RWPE1 (cell line): ENCODE data around the gene OR1E2.
"Not testable (repeated sequence)": the region's sequence is repeated elsewhere in the genome, so short reads cannot be mapped to it uniquely, and the experiment has no call there.

Experiments used
- CTCF ChIA-PET: fragments of 350-600 bp; sonication (Branson Sonifier 250); formaldehyde crosslinking; extraction: SDS; loops from one replicate; lab custom pipeline; 2021; lab: Yijun Ruan, JAX
- POLR2A ChIA-PET: fragments of 400-600 bp; formaldehyde crosslinking; extraction: SDS; loops from one replicate; lab custom pipeline; 2020; ENCODE audit warnings: antibody characterized with exemption; ENCODE audit not compliant: low non-redundant PET; lab: Yijun Ruan, JAX
- DNase-seq: peaks from one replicate; pipeline ENCODE4 v3.0.0; 2012; ENCODE audit warnings: low spot score
- H3K27ac ChIP-seq: fragments of 450-650 bp; 2 replicates; pipeline ENCODE4 v1.5.1; 2017
- TF ChIP-seq, protein P1 (sequence below): fragments of 450-650 bp; conservative IDR thresholded peaks from 2 replicates; pipeline ENCODE4 v1.5.1; 2017; ENCODE audit warnings: low read depth, mild to moderate bottlenecking

OR1E2 gene

GRCh38 chr17:3438368-3438767 is 4.7 kb upstream of the OR1E2 start:
- TF ChIP-seq, protein P1, sequence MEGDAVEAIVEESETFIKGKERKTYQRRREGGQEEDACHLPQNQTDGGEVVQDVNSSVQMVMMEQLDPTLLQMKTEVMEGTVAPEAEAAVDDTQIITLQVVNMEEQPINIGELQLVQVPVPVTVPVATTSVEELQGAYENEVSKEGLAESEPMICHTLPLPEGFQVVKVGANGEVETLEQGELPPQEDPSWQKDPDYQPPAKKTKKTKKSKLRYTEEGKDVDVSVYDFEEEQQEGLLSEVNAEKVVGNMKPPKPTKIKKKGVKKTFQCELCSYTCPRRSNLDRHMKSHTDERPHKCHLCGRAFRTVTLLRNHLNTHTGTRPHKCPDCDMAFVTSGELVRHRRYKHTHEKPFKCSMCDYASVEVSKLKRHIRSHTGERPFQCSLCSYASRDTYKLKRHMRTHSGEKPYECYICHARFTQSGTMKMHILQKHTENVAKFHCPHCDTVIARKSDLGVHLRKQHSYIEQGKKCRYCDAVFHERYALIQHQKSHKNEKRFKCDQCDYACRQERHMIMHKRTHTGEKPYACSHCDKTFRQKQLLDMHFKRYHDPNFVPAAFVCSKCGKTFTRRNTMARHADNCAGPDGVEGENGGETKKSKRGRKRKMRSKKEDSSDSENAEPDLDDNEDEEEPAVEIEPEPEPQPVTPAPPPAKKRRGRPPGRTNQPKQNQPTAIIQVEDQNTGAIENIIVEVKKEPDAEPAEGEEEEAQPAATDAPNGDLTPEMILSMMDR: no peak
- CTCF ChIA-PET: no interaction called here
- H3K27ac ChIP-seq: no peak overlapping the region
- DNase-seq: no peak
- POLR2A ChIA-PET: no interaction called here

- CTCF ChIA-PET, POLR2A ChIA-PET, DNase-seq, H3K27ac ChIP-seq: not testable (repeated sequence)
Observed at GRCh38 chr17:3433215-3433614, 426 bp downstream of the OR1E2 start.

DNA sequence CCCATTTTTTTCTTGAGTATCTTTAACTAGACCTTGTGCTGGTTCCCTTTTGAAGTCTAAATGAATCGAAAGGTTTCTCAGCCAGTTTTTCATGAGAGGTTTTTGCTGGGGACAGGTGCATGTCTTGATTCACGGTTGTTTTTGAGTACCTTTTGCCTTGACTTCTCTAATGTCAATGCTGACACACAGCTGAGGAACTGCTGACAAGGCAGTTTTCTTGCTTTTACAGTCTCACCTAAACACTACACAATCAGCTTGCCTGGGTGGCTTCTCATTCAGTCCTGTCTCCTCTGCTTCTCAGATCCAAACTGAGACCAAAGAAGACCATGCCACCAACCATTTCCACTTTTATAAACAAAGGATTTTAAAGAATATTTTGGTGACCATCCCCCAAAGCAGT is 15.4 kb downstream of the OR1E2 start:
- POLR2A ChIA-PET: no interaction called here
- TF ChIP-seq, protein P1: no peak
- CTCF ChIA-PET: no interaction called here
- no peak overlapping the region for H3K27ac ChIP-seq
- DNase-seq: no peak

DNA sequence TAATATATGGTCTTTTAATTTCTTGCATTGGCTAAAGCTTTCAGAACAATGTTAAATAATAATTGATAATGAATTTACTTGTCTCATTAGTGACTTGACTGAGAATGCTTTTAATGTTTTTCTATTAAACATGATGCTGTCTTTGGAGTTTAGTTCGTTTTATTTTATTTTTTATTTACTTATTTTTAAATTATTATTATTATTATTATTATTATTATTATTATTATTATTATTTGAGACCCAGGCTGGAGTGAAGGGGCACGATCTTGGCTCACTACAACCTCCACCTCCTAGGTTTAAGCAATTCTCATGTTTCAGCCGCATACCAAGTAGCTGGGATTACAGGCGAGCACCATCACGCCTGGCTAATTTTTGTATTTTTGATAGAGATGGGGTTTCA is 18.0 kb downstream of the OR1E2 start:
- TF ChIP-seq, protein P1: no peak
- no peak for DNase-seq
- POLR2A ChIA-PET: no interaction called here
- CTCF ChIA-PET: interaction anchor here (0.6 to 0.7 kb wide), 4 partner anchors 8 to 320 kb away, joined by 3 to 7 read pairs (median 4); no protein-coding TSS in a partner anchor
- H3K27ac ChIP-seq: no peak overlapping the region

DNA sequence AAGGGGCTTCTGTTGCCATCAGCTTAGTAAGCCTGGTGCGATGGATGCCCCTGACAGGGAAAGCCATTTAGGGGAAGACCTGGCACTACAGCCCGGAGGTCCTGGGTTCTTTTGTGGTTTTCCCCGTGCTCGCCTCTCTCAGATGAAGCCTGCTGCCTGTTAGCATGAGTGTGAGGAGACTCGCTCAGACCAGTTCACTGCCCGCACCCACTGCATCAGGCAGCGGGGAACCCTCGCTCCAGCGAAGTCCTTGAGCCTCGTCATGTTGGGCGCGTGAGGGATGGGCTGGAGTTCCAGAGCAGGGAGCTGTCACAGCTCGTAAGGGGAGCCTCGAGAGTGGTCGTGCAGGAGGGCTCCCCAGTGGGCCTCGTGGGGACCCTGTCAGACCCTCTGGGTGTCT is 21.4 kb downstream of the OR1E2 start:
- H3K27ac ChIP-seq, DNase-seq, POLR2A ChIA-PET, CTCF ChIA-PET: not testable (repeated sequence)

GRCh38 chr17:3411070-3411469 is 22.6 kb downstream of the OR1E2 start, which contains the start of gene OR3A3:
OR3A3 (plus strand) TSS chr17:3411370.
- no peak for DNase-seq
- ChIA-PET POLR2A (no interaction called here), CTCF (no interaction called here)
- TF ChIP-seq, protein P1: no peak
- no peak within 1 kb of the TSS for H3K27ac ChIP-seq

GRCh38 chr17:3403856-3404255 is 29.8 kb downstream of the OR1E2 start:
- CTCF ChIA-PET: interaction anchor here (0.7 kb wide), 1 partner anchor 19 kb away, joined by 3 read pairs; no protein-coding TSS in a partner anchor
- POLR2A ChIA-PET, DNase-seq, H3K27ac ChIP-seq: not testable (repeated sequence)

DNA sequence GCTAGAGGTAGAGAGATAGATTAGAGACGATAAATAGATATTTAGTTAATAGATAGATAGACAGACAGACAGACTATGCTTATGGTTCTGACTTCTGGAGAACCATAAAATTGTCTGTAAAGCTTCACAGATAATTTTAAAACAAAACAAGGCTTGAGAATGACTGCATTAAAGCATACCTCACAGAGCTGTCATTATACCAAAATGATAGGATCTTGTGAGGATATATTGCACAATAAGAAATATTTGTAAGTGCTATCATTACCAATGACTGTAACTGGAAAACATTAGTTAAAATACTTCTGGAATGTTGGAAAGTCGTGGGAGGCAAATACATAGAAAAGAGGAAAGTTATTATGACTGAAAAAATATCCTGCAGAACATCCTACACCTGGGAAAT is 31.9 kb downstream of the OR1E2 start:
- TF ChIP-seq, protein P1: no peak
- DNase-seq: no peak
- ChIA-PET CTCF (no interaction called here), POLR2A (no interaction called here)
- H3K27ac ChIP-seq: no peak overlapping the region
